Osteoblast (primary cell): ENCODE measurements around the gene MRPS26. TPM values are rescaled to one million over a fixed set of nuclear protein-coding genes. Genes with fewer than 3 reads are reported as not detected.

ENCODE experiments used
- DNase-seq: peaks from one replicate; pipeline ENCODE4 v3.0.0; 2011; ENCODE audit warnings: low spot score, mixed read lengths; ENCODE audit not compliant: insufficient read length; ENCODE audit errors: missing footprints
- H2AFZ ChIP-seq: 2 replicates; pipeline ENCODE4 v1.6.0; 2011; ENCODE audit warnings: mild to moderate bottlenecking, low read length
- H3K27ac ChIP-seq: 2 replicates; pipeline ENCODE4 v1.5.1; 2011; ENCODE audit warnings: mild to moderate bottlenecking, low read depth, low read length, moderate library complexity
- H3K27me3 ChIP-seq: 2 replicates; pipeline ENCODE4 v1.6.0; 2012; ENCODE audit warnings: mild to moderate bottlenecking, control low read depth, inconsistent platforms, low read length, moderate library complexity; ENCODE audit not compliant: insufficient read depth
- H3K36me3 ChIP-seq: 2 replicates; pipeline ENCODE4 v1.5.1; 2011; ENCODE audit warnings: mild to moderate bottlenecking, low read length, control low read depth, moderate library complexity; ENCODE audit not compliant: insufficient read depth
- H3K4me1 ChIP-seq: 2 replicates; pipeline ENCODE4 v1.5.1; 2011; ENCODE audit warnings: mild to moderate bottlenecking, low read length, control low read depth, moderate library complexity; ENCODE audit not compliant: insufficient read depth
- H3K4me2 ChIP-seq: 2 replicates; pipeline ENCODE4 v1.6.0; 2011; ENCODE audit warnings: mild to moderate bottlenecking, low read length; ENCODE audit not compliant: insufficient read depth
- H3K4me3 ChIP-seq: fragments of 200-600 bp; sonication (generic); 3 replicates; pipeline ENCODE4 v1.5.1; 2012; ENCODE audit warnings: mild to moderate bottlenecking, low read length, inconsistent platforms; ENCODE audit not compliant: insufficient read depth
- H3K79me2 ChIP-seq: 2 replicates; pipeline ENCODE4 v1.6.0; 2012; ENCODE audit warnings: mild to moderate bottlenecking, low read length, control low read depth, inconsistent platforms; ENCODE audit not compliant: insufficient read depth
- H3K9me3 ChIP-seq: 2 replicates; pipeline ENCODE4 v1.5.1; 2011; ENCODE audit warnings: low read depth, low read length, control low read depth
- H4K20me1 ChIP-seq: 2 replicates; pipeline ENCODE4 v1.6.0; 2012; ENCODE audit warnings: mild to moderate bottlenecking, low read length, control low read depth; ENCODE audit not compliant: insufficient read depth
- CTCF ChIP-seq: IDR thresholded peaks from 2 replicates; pipeline ENCODE4 v1.5.1; 2011; ENCODE audit warnings: mild to moderate bottlenecking, low read depth, low read length, moderate library complexity; ENCODE audit errors: extremely low read depth
- total RNA-seq: library from RNA; depleted of rRNA; stranded (reverse); fragments of >200 nt; gene quantifications from 2 replicates; pipeline ENCODE4 v1.2.3, GENCODE V29; 2012

The MRPS26 gene
- total RNA-seq, 1 donor = 21.0 TPM

GRCh38 chr20:3085571-3086072 is 39.8 kb downstream of the MRPS26 start:
- TF ChIP-seq CTCF = no peak
- no peak overlapping the region for H2AFZ ChIP-seq
- no peaks in the 10 kb centered on the region for H3K79me2 ChIP-seq
- peak; percentile 91 for DNase-seq
- no peak overlapping the region for H3K27ac ChIP-seq
- no peak overlapping the region for H3K4me3 ChIP-seq
- no peaks in the 10 kb centered on the region for H4K20me1 ChIP-seq
- H3K4me2 ChIP-seq = no peak overlapping the region
- peaks cover 9% of the 10 kb centered on the region for H3K4me1 ChIP-seq
- no peaks in the 10 kb centered on the region for H3K36me3 ChIP-seq
- peaks cover 38% of the 10 kb centered on the region for H3K27me3 ChIP-seq
- H3K9me3 ChIP-seq = no peaks in the 10 kb centered on the region

GRCh38 chr20:3088031-3088430 is 42.2 kb downstream of the MRPS26 start:
- peaks cover 40% of the 10 kb centered on the region for H3K27me3 ChIP-seq
- peak; percentile 80 for DNase-seq
- no peak overlapping the region for H3K4me2 ChIP-seq
- H3K27ac ChIP-seq = no peak overlapping the region
- no peaks in the 10 kb centered on the region for H3K9me3 ChIP-seq
- no peaks in the 10 kb centered on the region for H4K20me1 ChIP-seq
- H3K36me3 ChIP-seq = no peaks in the 10 kb centered on the region
- H3K4me3 ChIP-seq = no peak overlapping the region
- no peaks in the 10 kb centered on the region for H3K79me2 ChIP-seq
- TF ChIP-seq CTCF = no peak
- H2AFZ ChIP-seq = no peak overlapping the region
- no peaks in the 10 kb centered on the region for H3K4me1 ChIP-seq

GRCh38 chr20:3090565-3090964 is 44.7 kb downstream of the MRPS26 start:
- Histone ChIP-seq H2AFZ (no peak overlapping the region), H3K4me3 (no peak overlapping the region), H3K27ac (no peak overlapping the region), H3K4me2 (no peak overlapping the region), H3K36me3 (no peaks in the 10 kb centered on the region), H3K9me3 (no peaks in the 10 kb centered on the region), H3K4me1 (no peaks in the 10 kb centered on the region), H3K27me3 (peaks cover 26% of the 10 kb centered on the region), H3K79me2 (no peaks in the 10 kb centered on the region), H4K20me1 (no peaks in the 10 kb centered on the region)
- TF ChIP-seq CTCF = no peak
- no peak for DNase-seq

GRCh38 chr20:3092611-3093379 is 46.9 kb downstream of the MRPS26 start:
- Histone ChIP-seq H3K4me3 (peak overlapping the region; percentile 63), H2AFZ (no peak overlapping the region), H3K4me2 (peak overlapping the region; percentile 60)

More at GRCh38 chr20:3092611-3093379, 46.9 kb downstream of the MRPS26 start:
- Histone ChIP-seq H3K9me3 (no peaks in the 10 kb centered on the region), H3K4me1 (no peaks in the 10 kb centered on the region), H4K20me1 (no peaks in the 10 kb centered on the region), H3K27ac (no peak overlapping the region), H3K36me3 (no peaks in the 10 kb centered on the region), H3K79me2 (no peaks in the 10 kb centered on the region), H3K27me3 (peaks cover 26% of the 10 kb centered on the region)
- TF ChIP-seq CTCF = no peak
- peak; percentile 88 for DNase-seq
